NCI-H446 treated with DMSO at 0.1 percent for 48 hours (cell line): ENCODE data around the gene TRPV3.
"Not testable (repeated sequence)": the region's sequence is repeated elsewhere in the genome, so short reads cannot be mapped to it uniquely, and the experiment has no call there.

Experiments
- DNase-seq: peaks from one replicate; lab custom pipeline; 2025; lab: John Stamatoyannopoulos, UW

TRPV3 gene

DNA sequence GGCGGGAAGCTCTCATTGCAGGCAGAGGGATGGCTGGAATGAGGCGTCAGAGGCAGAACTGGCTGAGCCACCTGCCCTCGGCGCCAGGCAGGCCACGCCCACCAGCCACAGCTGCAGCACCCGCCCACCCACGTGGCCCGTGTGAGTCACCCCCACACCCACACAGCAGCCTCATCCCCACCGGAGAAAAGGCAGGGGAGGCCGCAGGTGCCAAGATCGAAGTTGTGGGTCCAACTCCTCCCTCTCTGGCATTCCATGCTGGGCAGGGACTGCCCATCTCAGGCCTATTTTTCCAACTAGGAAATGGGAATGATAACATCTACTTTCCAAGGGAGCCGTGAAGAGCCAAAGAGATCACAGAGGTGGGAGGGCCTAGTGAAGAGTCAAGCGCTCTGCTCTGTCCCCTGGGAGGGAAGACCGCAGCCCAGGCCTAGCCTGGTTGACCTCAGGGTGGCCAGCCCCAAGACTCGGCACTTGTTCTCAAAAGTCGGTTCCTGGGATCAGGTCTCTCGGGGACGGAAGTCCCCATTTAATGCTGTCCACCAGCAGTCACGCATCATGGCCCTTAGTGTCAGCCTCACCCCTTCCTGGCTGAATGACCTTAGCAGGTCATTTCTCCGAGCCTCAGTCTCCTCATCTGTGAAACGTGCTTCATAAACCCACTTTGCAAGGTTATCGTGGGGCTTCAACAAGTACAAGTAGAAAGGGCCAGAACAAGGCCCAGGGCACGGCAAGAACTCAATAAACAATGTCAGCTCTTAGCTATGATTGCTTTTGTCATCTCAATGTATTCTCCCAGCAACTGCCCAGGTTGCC is at the start of gene TRPV3:
TRPV3 (minus strand) TSS at position 45 of the 816 bp plus-strand sequence. CDS start 2,962 bp downstream, outside the sequence.
- DNase-seq: no peak

DNA sequence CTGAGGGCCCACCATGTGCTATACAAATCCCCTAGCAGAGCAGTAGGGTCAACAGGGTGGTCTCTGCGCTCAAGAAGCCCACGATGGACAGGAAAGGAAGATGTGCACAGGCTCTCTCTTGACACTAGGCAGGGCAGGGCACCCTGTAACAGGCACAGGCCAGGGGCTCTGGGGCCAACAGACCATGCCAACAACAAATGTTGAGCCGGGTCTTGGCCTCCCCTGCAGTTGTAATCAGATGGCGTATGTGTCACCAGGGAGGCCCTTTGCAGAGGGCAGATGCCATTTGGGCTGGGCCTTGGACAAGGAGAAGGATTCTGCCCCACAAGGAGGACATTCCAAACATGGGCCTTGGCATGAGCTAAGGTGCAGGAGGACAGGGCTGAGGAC is 46.3 kb upstream of the TRPV3 start:
- DNase-seq: no peak

DNA sequence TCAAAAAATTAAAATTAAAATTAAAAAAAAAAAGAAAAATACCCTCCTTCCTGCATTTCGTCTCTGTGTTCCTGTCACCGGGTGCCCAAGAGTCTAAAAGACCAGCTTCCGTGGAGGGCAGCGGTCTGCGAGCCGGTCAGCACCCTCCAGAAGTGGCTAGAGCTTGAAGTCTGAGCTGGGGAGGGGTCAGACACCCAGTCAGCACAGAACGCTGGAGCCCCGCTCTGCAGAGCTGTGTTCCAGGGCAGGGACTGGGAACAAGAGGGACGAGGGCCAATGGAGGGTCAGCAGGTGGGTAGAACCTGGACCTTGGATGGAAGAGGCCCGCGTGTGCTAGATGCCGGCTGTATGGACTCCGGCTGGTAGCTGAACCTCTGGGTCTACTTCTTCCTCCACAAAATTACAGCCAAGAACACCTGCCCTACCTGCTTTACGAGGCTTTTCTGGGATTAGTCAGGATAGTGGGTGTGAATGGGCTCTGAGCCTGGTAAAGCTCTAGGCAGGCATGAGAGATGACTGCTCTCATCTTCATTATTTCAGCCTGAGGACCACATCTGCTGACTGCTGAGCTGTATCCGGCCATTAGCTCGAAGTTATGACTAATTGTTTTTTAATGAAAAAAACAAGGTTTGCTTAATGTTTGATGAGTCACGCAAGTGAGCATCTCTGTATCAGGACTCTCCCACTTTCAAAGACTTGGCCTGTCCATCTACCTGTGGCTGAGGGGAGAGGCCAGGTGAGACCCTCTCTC is 45.7 kb upstream of the TRPV3 start:
- no peak for DNase-seq

DNA sequence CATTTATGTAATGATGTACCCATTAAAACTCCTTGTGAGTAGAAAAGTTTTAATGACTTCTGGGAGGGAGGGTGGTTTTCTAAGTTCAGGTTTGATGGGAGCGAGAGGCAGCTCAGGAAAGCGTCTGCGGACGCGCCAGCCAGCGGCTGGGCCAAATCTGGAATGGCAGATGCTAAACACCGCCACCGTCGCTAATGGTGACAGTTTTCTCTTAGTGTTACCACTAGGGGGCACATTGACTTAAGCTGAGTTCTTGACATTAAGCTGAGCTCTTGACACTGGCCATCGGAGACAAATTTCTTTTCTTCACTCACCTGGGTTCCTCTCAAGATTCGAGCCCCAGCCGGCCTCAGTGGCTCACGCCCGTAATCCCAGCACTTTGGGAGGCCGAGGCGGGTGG is 44.9 kb upstream of the TRPV3 start:
- DNase-seq: no peak

DNA sequence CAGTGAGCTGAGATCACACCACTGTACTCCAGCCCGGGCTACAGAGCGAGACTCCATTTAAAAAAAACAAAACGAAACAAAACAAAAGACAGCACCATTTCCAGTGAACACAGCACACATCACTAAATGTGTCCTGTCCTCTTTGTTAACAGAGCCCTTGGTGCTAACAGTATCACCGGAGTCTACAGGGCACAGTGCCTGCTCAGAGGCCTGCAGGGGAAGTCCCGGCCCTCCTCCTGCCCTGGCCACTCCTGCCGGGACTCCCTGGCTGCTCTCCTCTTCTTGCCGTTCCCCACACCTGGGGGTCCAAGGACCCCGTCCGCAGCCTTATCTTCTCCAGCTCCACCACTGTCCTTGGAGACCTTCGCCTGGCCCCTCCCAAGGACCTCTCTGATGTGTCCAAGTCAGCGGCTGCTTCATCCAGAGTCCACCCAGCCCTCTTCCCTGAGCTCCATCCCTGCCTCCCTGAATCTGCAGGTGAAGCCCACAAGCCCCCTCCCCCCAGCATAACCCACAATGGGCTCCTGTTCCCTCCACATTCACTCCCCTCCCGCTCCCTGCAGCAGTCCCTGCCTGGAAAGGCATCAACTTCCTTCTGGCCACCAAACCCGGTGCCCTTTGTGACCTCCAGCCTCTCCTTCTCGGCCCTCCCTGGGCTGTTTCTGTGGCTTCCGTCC is 43.1 kb upstream of the TRPV3 start:
- DNase-seq: no peak

DNA sequence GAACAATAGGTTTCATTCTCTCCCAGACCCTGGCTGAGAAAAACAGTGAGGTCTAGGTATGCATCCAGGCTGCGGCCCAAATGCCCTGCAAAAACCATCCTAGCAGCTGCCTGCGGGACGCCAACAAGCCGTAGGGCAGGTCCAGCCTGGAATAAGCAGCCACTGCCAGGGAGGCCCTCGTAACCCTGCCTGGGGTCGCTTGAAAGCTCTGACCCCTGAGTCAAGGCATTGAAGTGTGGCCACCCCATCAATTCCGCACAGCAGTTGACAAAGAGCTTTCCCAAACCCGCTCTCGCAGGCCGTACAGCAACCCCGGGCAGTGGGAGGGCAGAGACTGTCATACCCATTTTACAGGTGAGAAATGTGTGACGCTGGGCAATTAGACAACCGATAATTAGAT is 40.5 kb upstream of the TRPV3 start:
- no peak for DNase-seq

DNA sequence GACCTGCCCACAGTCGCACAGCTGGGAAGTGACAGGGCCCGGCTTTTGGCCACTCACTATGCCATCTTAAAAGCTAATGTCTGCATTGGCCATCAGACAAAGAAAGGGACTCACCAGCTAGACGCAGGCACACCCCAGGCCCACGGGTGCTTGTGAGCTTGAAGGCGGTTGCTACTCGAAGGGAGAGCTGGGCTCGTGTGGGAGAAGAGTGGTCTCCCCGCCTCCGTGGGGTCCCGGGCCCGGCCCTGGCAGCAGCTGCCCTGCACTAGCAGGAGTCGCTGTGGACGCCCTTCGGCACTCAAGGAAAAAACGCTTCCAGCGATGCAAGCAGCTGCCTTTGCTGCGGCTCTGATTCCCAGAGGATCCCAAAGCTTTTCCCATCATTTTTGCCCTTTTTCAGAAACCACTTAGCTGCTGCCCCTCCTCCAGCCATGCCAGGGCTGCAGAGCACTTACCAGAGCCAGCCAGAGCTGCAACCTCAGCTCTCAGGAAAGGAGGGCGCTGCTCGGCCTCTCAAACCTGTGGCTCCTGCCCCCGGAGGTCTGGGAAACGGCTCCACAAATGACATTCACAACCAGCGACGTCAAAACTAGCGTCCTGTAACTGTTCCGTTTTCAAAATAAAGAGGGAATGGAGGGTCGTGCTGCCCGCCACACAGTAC is 39.3 kb upstream of the TRPV3 start:
- no peak for DNase-seq

DNA sequence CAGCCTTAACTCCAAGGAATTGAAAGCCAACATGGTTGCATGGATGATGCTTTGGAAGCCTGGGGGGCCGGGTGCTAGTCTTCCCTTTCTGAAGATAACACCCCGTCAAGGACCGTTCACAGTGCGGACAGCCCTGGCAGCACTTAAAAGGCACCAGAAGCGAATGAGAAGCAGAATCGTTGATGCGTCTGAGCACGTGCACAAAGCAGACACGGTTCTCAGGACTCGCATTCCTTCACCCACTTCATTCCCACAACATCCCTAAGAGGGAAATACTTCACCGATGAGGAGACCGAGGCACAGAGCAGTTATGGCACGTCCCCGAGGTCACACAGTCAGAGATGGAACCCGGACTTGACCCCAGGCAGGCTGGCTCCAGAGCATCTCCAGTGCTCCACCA is 37.4 kb upstream of the TRPV3 start:
- no peak for DNase-seq

DNA sequence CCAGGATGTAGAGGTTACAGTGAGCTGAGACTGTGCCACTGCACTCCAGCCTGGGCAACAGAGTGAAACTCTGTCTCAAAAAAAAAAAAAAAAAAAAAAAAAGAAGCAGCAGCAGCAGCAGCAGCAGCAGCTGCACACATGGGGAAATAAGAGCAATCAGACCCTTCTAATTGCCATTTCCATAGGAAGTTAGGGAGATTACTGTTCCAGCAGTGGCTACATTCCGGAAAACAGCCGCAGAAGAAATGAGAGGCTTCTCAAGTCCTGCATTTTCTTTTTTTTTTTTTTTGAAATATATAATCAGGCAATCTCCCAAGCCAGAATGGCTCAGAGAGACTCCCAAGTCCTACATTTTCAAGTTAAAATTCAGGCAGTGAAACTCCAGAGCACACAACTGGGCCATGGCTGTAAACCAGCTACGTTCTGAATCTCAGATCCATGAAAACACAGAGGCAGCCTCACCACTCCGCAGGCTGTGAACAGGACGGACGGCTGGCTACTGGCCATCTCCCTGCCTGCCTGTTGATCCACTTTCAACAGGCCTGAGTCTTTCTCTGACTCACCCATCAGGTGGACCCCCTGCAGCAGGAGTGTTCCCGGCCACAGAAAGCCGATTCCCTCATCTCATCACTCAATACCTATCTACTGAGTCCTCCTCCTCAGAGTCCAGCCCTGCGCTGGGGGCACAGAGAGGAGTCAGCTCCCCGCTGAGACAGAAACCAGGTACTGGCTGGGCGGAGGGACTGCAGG is 36.6 kb upstream of the TRPV3 start:
- no peak for DNase-seq

DNA sequence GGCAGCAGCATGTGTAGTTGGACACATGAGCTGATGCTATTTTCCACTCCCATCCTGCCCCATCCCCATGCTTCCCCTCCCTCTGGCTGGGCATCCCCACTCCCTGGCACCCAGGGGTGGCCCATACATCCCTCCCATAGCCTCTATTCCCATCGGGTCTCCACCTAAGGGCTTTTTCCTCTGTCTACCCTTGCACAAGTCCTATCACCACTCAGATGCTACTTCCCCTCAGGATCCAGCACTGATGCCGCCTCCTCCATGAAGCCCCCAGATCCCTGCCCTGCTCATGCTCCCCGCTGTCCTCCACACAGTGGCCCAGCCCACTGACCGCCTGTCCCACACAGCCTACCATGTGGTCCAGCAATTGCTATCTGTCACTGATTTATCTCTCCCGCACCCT is 35.8 kb upstream of the TRPV3 start:
- DNase-seq: no peak

DNA sequence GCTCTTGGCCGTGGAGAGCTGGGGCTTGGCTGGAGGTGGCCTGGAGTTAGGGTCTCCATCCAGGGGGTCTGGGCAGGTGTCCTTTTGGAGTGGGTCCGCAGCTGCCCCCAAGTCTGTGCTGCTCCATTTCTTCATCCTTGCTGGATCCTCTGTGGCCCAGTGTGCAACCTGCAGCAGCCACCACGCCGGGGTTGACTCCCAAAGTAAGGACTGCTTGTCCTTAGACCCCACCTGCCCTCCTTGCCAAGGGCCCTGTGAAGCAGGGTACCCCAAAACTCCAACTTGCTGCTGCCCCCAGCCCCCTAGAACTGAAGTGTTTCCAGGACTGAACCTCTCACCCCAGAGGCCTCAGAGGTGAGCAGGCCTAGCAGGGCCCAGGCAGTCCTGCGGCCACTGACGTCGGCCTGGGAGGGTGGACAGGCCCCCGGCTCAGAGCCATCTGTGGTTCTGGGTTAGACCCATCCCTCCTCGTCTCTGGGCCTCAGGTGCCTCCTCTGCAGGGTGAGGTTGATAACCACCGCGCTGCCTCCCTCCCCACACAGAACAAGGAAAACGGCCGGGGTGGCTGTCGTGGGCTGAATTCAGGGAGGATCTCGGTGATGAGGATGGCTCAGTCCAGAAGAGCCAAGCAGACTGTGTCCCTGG is 34.7 kb upstream of the TRPV3 start:
- DNase-seq: no peak

DNA sequence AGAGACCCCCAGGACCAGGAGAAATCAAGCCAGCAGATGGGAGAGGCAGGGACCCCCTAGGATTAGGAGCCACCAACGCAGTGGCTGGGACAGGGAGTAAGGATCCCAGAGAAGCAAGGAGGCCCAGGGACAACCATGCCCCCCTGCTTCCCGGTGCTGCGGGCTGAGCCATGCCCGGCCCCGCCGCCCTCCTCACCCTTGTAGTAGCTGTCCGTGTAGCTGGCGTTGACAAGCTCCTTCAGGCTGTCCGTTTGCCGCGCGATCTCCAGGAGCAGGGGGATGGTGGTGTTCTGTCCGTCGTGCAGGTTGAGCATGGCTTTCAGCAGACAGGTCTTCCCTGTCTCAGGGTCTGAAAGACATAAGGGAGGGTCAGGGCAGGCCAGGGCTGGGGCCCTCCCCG is 33.2 kb upstream of the TRPV3 start:
- DNase-seq: no peak

DNA sequence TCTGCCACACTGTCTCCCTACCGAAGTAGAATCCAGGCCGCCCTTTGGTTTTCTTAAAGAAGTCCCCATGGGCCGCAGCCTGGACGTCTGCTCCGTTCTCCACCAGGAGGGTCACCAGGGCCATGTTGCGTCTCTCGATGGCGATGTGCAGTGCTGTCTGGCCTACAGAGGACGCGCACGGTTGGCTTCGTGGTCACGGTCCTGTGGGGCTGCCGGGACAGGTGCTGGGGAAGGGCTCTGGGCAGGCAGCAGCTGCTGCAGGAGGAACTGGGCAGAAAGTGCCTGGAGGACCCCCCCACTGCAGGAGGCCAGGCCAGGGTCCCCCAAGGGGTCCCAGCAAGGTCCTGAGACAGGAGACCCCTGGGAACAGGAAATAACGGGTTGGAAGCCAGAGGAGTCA is 32.6 kb upstream of the TRPV3 start:
- no peak for DNase-seq

DNA sequence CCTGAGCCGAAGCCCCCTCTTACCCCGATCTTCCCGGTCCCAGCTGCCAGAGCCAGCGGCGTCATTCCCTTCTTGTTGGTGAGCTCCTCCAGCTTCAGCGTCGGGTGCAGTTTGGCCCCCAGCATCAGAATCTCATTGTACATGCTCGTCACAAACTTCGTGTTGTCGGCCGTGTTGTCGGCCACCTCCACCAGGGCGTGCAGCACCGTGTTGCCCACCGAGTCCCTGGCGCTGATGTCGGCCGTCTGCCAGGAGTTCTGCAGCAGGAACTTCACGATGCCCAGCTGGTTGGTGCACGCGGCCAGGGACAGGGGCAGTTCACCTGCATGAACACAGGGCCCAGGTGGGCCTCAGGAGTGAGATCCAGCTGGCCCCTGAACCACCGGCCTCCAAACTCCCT is 32.2 kb upstream of the TRPV3 start:
- no peak for DNase-seq

DNA sequence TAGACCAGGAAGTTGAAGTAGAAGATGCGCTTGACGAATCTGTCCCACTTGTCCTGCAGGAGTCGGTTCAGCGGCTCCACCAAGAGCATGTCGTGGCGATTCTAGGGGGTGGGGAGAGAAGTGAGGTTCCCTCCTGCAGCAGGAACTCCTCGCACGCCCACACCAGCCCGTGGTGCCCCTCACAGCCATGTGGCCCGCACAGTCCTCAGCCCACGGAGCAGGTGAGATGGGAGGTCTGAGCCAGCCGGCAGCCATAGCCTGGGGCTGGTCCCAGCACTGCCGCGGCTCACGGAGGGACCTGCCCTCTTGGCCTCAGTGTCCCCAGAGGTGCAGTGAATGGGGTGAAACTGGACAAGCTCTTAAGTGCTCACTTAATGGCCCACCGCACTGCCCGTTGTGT is 28.2 kb upstream of the TRPV3 start:
- no peak for DNase-seq

DNA sequence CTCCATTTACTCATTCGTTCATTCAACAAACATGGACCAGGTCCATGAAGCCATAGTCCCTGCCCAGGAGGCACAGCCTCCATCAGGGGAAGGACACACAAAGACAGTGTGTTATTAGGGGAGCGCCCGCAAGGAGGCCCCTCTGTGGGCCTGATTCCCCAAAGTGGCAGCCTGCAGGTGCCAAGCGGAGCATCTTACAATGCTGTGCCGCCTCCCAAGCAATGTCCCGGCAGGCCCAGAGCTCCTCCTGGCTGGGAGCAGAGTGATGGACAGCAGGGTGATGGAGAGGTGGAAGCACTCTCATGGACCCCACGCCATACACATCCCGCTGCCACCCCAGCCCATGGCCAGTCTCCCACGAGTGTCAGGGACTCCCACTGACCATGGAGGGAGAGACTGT is 25.8 kb upstream of the TRPV3 start:
- no peak for DNase-seq

DNA sequence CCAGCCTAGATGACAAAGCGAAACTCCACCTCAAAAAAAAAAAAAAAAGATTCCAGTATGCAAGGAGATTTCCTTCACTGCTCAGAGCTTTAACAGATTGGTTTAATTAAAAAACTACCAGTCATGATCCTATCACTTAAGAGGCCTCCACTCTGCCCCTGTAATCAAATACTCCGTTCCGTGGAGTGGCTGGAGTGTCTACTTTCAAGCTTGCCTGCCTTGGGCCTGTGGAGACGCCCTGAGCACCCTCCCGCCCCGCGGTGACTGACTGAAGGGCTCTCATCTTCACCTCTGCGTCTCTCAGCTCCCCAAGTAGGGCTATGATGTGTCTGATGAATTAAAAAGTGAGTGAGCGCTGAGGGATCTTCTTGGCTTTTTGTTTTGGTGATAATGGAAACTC is 25.3 kb upstream of the TRPV3 start:
- no peak for DNase-seq

DNA sequence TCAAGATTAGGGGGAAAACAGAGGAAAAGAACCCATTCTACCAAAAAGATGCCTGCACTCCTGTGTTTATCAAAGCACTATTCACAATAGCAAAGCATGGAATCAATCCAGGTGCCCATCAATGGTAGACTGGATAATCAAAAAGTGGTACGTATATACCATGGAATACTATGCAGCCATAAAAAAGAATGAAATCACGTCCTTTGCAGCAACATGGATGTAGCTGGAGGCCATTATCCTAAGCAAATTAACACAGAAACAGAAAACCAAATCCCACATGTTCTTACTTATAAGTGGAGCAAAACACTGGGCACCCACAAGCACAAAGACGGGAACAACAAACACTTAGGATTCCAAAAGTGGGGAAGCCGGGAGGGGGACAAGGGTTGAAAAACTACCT is 21.1 kb upstream of the TRPV3 start:
- DNase-seq: not testable (repeated sequence)

DNA sequence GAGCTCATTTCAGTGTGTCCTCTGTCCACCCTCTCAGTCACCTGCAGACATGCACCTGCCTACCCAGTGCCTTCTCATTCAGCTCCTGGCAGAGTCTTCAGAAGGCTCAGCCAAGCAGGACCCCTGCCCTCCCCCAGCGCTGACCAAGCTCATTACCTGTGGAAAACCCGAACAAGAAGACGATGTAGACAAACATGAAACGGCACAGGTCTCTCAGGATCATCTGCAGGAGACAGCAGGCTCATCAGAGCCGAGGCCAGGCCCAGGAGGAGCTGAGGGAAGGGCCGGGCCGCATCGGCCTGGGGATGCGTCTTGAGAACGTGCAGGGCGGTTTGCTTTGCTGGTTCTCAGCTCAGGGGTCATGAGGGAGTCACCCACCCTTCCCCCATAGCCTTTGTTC is 19.4 kb upstream of the TRPV3 start:
- DNase-seq: no peak

DNA sequence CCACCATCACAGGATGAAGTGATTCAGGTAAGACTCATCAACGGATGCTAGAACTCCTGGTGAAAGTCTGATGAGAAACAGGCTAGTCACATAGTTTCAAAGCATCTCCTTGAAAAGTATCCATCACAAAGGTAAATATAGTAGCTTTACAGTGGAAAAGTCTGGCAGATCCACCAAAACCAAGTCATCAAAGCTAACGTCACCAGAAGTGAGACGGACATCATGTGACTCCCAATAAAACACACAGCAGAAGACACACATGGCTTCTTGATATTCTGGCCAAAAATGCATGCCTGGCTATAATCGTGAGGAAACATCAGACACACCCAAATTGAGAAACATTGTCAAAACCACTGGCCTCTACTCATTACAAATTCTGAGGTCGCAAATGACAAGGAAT is 17.9 kb upstream of the TRPV3 start:
- no peak for DNase-seq

DNA sequence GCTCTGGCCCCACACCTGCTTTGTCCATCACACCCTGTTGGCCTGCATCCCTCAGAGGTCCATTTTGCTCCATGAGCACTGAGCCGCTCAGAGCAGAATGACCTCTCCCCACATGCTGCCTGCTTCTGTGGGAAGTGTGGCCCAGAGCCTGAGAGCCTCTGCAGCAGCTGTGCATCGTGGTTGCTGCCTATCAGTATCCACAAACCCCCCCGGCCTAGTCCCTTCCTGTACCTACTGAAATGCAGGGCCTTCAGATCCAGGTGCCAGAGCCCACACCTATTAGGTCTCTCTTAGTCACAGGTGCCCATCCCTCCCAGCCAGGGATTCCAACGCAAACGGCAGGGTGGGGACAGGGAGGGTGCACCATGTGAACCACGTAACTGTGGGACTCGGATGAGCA is 16.6 kb upstream of the TRPV3 start:
- no peak for DNase-seq
